B cell (primary cell): Measurements from ENCODE around the gene PRELID1. TPM values are rescaled to one million over a fixed set of nuclear protein-coding genes. Genes with fewer than 3 reads are reported as not detected.

Experiments used
- ATAC-seq: fragments of 200-7000 bp; cut with Tn5 transposase; one replicate; pipeline ENCODE4 v1.10.0; 2021; ENCODE audit warnings: low read depth, mild to moderate bottlenecking, moderate number of reproducible peaks, moderate library complexity
- CTCF ChIA-PET: fragments of 350-600 bp; sonication (Branson Sonifier 250); formaldehyde crosslinking; loops from one replicate; lab custom pipeline; 2021; ENCODE audit warnings: antibody characterized with exemption, inconsistent platforms; lab: Charles Lee
- POLR2A ChIA-PET: fragments of 350-600 bp; sonication (Branson Sonifier 250); formaldehyde crosslinking; loops from one replicate; lab custom pipeline; 2021; ENCODE audit warnings: antibody characterized with exemption; lab: Charles Lee
- DNase-seq: peaks from one replicate; pipeline ENCODE4 v3.0.0; 2013
- H2AFZ ChIP-seq: 2 replicates; pipeline ENCODE4 v1.6.1; 2012; ENCODE audit warnings: mild to moderate bottlenecking, low read depth, low read length; ENCODE audit not compliant: insufficient read depth, poor library complexity, severe bottlenecking
- H3K27ac ChIP-seq, 2 donors: 1 replicate in 1 of 2; 2 replicates in 1 of 2; pipeline ENCODE4 v1.5.1; 2012 to 2013; ENCODE audit warnings: low read length in 2 of 2, mild to moderate bottlenecking in 2 of 2, moderate library complexity in 1 of 2
- H3K27me3 ChIP-seq, 4 experiments: fragments of 200-600 bp in 1 of 4; sonication (generic) in 1 of 4; replicated peaks in 1 of 4; 1 replicate in 2 of 4; 2 replicates in 2 of 4; pipeline versions ENCODE4 v1.6.1 to v1.7.0; 2013 to 2016; ENCODE audit warnings: low read length in 3 of 4, mild to moderate bottlenecking in 2 of 4, mixed read lengths in 1 of 4, moderate library complexity in 1 of 4; ENCODE audit not compliant: insufficient read depth in 4 of 4, control insufficient read depth in 3 of 4; ENCODE audit errors: control extremely low read depth in 1 of 4
- H3K36me3 ChIP-seq, 2 experiments: replicated peaks in 1 of 2; 1 replicate in 1 of 2; 2 replicates in 1 of 2; pipeline versions ENCODE4 v1.6.1 to v1.7.1; 2013; ENCODE audit warnings: low read length in 1 of 2; ENCODE audit not compliant: insufficient read depth in 2 of 2, control insufficient read depth in 1 of 2; ENCODE audit errors: control extremely low read depth in 1 of 2, extremely low read depth in 1 of 2
- H3K4me1 ChIP-seq, 2 donors: fragments of 200-600 bp in 1 of 2; sonication (generic) in 1 of 2; 1 replicate in 1 of 2; 2 replicates in 1 of 2; pipeline versions ENCODE4 v1.5.1 to v1.6.1; 2013 to 2017; ENCODE audit warnings: low read length in 2 of 2; ENCODE audit not compliant: control insufficient read depth in 2 of 2, insufficient read depth in 2 of 2
- H3K4me2 ChIP-seq: replicated peaks from 2 replicates; pipeline ENCODE3; 2012; ENCODE audit warnings: mild to moderate bottlenecking, low read depth, low read length; ENCODE audit not compliant: poor library complexity, severe bottlenecking
- H3K4me3 ChIP-seq, 5 experiments: fragments of 200-600 bp in 1 of 5; sonication (generic) in 1 of 5; 1 replicate in 3 of 5; 2 replicates in 2 of 5; pipeline versions ENCODE4 v1.5.1 to v1.7.0; 2011 to 2016; ENCODE audit warnings: low read length in 4 of 5, mild to moderate bottlenecking in 4 of 5, low read depth in 2 of 5, control low read depth in 1 of 5, moderate library complexity in 1 of 5; ENCODE audit not compliant: insufficient read depth in 1 of 5; ENCODE audit errors: control extremely low read depth in 1 of 5, extremely low read depth in 1 of 5
- H3K79me2 ChIP-seq: fragments of 200-600 bp; sonication (generic); one replicate; pipeline ENCODE4 v1.6.0; 2016; ENCODE audit warnings: low read length; ENCODE audit not compliant: control insufficient read depth, insufficient read depth
- H3K9ac ChIP-seq: fragments of 200-600 bp; sonication (generic); 2 replicates; pipeline ENCODE4 v1.6.1; 2017; ENCODE audit warnings: mild to moderate bottlenecking, low read length, moderate library complexity
- H3K9me3 ChIP-seq, 3 donors: one replicate each; pipeline versions ENCODE4 v1.6.1 to v1.7.1; 2013; ENCODE audit warnings: low read length in 2 of 3; ENCODE audit not compliant: control insufficient read depth in 2 of 3, insufficient read depth in 1 of 3; ENCODE audit errors: control extremely low read depth in 1 of 3
- H4K20me1 ChIP-seq: 2 replicates; pipeline ENCODE4 v1.6.0; 2012; ENCODE audit warnings: mild to moderate bottlenecking, low read length; ENCODE audit not compliant: insufficient read depth, control insufficient read depth, poor library complexity, severe bottlenecking
- H3K27ac Mint-ChIP-seq: one replicate; pipeline ENCODE4 v1.8.0; 2021; ENCODE audit warnings: mixed read lengths
- H3K27me3 Mint-ChIP-seq: one replicate; pipeline ENCODE4 v1.8.0; 2021; ENCODE audit warnings: mixed read lengths
- H3K4me1 Mint-ChIP-seq: one replicate; pipeline ENCODE4 v1.8.0; 2021; ENCODE audit warnings: mixed read lengths
- H3K4me3 Mint-ChIP-seq: one replicate; pipeline ENCODE4 v1.8.0; 2021; ENCODE audit warnings: mixed read lengths
- H3K9me3 Mint-ChIP-seq: one replicate; pipeline ENCODE4 v1.8.0; 2022; ENCODE audit warnings: mixed read lengths; ENCODE audit not compliant: insufficient read depth
- CTCF ChIP-seq: fragments of 200-600 bp; IDR thresholded peaks from one replicate; pipeline ENCODE4 v1.8.0; 2022; ENCODE audit warnings: antibody characterized with exemption, mild to moderate bottlenecking
- EZH2 ChIP-seq: IDR thresholded peaks from 2 replicates; pipeline ENCODE4 v1.6.1; 2012; ENCODE audit warnings: borderline replicate concordance, low read depth, mild to moderate bottlenecking, moderate library complexity, low read length; ENCODE audit not compliant: insufficient read depth, poor library complexity, severe bottlenecking
- WGBS: methylation state at CpG from one replicate; pipeline ENCODE4 v1.1.5; 2013; ENCODE audit warnings: missing lambda C conversion rate; ENCODE audit not compliant: insufficient coverage; 5-methylcytosine and 5-hydroxymethylcytosine counted together
- intact Hi-C: fragments of 100-400 bp; cut with micrococcal nuclease; formaldehyde crosslinking; loops from one replicate; pipeline ENCODE4 v1.10.0; 2022
- polyA plus RNA-seq: library from polyadenylated mRNA; depleted of rRNA; stranded (reverse); fragments of >200 nt; gene quantifications from 2 replicates; pipeline ENCODE4 v1.2.3, GENCODE V29; 2012
- total RNA-seq, 2 donors: library from RNA; stranded (reverse); fragments of 120-200 nt in 1 of 2; gene quantifications; 1 replicate in 1 of 2; 2 replicates in 1 of 2; pipeline versions ENCODE4 v1.2.3 to v1.2.4, GENCODE V29; 2013 to 2022

PRELID1 gene
- total and polyA plus RNA-seq, 2 donors (not counting 1 experiment from before 2014, with no cell fraction given) = 71.7 to 86.8 TPM

DNA sequence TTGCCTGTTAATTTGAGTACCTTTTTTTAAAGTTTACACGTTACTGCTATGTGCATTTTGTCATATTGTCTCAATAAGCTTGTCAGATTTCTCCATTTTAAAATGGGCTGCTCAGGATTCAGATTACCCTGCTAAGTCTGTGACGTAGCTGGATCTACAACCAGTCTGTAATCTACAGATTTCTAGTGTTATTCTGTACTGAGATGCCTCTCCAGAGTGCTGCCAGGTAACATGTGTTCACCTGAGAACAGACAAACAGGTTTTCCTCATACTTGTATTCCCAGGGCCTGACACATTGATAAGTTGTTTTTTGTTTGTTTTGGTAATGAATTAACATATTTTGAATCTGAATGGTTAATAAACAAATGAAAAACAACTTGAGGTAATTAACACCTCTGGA is 15.4 kb upstream of the PRELID1 start:
- no peaks in the 10 kb centered on the region for H3K27me3 ChIP-seq
- no peak for TF ChIP-seq CTCF
- no peak for TF ChIP-seq EZH2
- CTCF ChIA-PET = no interaction called here
- H3K4me1 Mint-ChIP-seq = peaks cover 15% of the 10 kb centered on the region
- H3K9ac ChIP-seq = no peak overlapping the region
- H2AFZ ChIP-seq = no peak overlapping the region
- H3K4me3 Mint-ChIP-seq = no peak overlapping the region
- no peak overlapping the region for H3K27ac ChIP-seq
- POLR2A ChIA-PET = no interaction called here
- H3K79me2 ChIP-seq = no peaks in the 10 kb centered on the region
- H3K9me3 Mint-ChIP-seq = no peaks in the 10 kb centered on the region
- H4K20me1 ChIP-seq = no peaks in the 10 kb centered on the region
- H3K27me3 Mint-ChIP-seq = no peaks in the 10 kb centered on the region
- ATAC-seq (no peak), DNase-seq (no peak)
- H3K4me3 ChIP-seq = no peak overlapping the region
- peaks cover 22 to 75% of the 10 kb centered on the region in 2 experiments for H3K36me3 ChIP-seq
- H3K27ac Mint-ChIP-seq = no peak overlapping the region
- no peak overlapping the region for H3K4me2 ChIP-seq
- no peaks in the 10 kb centered on the region for H3K9me3 ChIP-seq
- intact Hi-C loops = no loop called here
- peaks cover 9 to 13% of the 10 kb centered on the region in 2 donors for H3K4me1 ChIP-seq
- 86% methylated on average over 1 of the region's 2 CpGs for WGBS

DNA sequence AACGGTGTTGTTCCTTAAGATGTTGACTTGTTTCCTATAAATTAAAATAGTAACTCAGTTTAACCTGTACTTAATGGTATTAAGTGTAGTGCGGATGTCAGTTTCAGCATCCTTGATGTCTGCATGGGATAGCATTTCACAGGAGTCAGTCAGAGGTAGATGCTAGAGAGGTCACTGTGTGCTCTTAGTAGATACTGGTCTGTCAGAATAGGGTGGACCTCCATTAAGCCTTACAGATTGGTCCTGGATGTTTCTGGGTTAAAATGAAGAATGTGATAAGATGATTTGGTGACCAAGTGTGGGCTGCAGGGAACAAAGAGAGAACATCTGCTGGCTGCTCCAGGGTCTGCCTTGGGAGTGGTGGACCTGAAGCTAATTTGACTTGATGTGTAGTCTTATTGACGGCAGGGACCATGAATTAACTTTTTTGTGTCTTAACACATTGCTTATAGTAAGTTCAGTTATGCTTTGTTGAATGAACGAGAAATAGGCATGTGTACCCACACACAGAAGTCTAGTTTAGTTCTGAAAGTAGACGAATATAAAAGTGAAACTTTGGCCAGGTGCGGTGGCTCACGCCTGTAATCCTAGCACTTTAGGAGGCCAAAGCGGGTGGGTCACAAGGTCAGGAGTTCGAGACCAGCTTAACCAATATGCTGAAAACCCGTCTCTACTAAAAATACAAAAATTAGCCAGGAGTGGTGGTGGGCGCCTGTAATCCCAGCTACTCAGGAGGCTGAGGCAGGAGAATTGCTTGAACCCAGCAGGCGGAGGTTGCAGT is 12.6 kb upstream of the PRELID1 start:
- no peak for TF ChIP-seq EZH2
- no peak for TF ChIP-seq CTCF
- DNase-seq = peak; percentile 46
- Mint-ChIP-seq H3K9me3 (no peaks in the 10 kb centered on the region), H3K4me3 (peak overlapping the region; percentile 17), H3K4me1 (peaks cover 24% of the 10 kb centered on the region), H3K27me3 (no peaks in the 10 kb centered on the region), H3K27ac (peak overlapping the region; percentile 71)
- Histone ChIP-seq H3K4me1 (peaks cover 18 to 24% of the 10 kb centered on the region in 2 donors), H2AFZ (no peak overlapping the region), H4K20me1 (no peaks in the 10 kb centered on the region), H3K36me3 (peaks cover 28 to 79% of the 10 kb centered on the region in 2 experiments), H3K9ac (no peak overlapping the region), H3K27me3 (no peaks in the 10 kb centered on the region), H3K4me2 (peak overlapping the region; percentile 17), H3K79me2 (no peaks in the 10 kb centered on the region), H3K9me3 (no peaks in the 10 kb centered on the region), H3K4me3 (no peak overlapping the region), H3K27ac (peak overlapping the region in 1 of 2 donors; percentile 58)
- 70% methylated on average over 3 of the region's 12 CpGs for WGBS
- intact Hi-C loops = no loop called here
- POLR2A ChIA-PET = no interaction called here
- ATAC-seq = peak; percentile 54
- CTCF ChIA-PET = no interaction called here
